DMS79 (cell line): ENCODE data around the gene SLC16A2.
"Not testable (repeated sequence)": the region's sequence is repeated elsewhere in the genome, so short reads cannot be mapped to it uniquely, and the experiment has no call there.

Experiments used
- DNase-seq: peaks from one replicate; lab custom pipeline; 2025; lab: John Stamatoyannopoulos, UW

The SLC16A2 gene

GRCh38 chrX:74506317-74507115, 85.2 kb downstream of the SLC16A2 start:
- DNase-seq: no peak

DNA sequence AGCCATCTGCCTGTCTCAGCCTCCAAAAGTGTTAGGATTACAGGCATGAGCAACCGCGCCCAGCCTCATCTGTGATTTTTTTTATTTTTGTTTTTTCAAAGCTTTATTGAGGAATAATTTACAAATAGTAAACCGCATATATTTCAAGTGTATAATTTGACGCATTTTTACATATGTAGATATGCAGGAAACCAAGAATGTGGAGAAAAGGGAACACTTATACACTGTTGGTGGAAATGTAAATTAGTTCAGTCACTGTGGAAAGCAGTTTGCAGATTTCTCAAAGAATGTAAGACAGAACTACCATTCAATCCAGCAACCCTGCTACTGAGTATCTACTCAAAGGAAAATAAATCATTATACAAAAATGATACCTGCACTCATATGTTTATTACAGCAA, 85.9 kb downstream of the SLC16A2 start:
- no peak for DNase-seq

DNA sequence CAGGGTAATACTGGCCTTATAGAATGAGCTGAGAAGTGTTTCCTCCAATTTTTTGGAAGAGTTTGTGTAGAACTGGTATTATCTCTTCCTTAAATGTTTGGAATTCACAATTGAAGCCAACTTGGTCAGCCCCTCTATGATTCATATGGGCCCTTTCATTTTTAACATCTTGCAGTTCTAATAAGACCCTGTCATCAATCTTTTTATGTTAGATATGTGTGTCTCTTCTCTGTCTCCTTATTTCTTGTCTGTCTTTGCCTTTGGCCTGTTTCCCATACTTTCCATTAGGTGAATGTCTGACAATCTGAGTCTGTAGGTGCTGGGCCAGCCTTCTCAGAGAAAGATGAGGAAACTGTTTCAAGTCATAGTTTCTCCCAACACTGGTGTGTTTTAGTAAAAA, 88.7 kb downstream of the SLC16A2 start:
- no peak for DNase-seq

DNA sequence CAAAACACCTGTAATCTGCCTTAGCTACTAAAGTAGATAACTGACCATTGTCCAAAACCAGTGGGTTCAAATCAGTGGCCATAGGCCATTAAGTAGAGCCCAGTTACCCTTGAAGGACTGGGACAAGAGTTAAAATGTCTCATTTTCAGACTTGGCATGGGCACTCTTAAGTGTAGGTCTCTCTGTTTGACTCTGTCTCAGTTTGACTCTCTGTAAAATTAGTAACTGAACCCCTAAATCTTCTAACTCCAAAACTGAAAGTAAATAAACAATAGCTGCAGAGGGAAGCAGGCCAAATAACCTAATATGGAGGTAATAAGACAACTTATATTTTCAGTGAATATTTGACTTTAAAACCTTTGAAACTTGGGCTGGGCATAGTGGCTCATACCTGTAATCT, 89.1 kb downstream of the SLC16A2 start:
- no peak for DNase-seq

DNA sequence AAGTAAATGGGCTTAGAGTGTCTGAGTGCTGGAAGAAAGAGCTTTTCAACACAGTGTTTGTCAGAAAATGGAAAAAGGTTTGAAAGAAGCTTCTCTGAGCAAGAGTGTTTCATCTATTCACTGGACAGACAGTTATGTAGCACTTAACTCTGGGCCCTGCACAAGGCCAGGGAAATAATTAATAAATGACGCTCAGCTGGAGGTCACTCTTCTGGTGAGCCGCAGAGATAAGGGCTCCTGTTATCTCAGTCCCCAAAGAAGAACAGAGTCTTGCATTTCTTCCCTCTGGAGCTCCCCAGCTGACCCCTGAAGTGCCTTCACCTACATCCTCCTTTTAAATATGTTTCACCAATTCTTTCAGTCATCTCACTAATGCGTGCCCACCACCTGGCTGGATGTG, 90.4 kb downstream of the SLC16A2 start:
- DNase-seq: no peak

- peak; percentile 44 for DNase-seq
Measured at GRCh38 chrX:74514384-74514783, 93.1 kb downstream of the SLC16A2 start.

GRCh38 chrX:74515356-74515755, 94.1 kb downstream of the SLC16A2 start:
- no peak for DNase-seq

DNA sequence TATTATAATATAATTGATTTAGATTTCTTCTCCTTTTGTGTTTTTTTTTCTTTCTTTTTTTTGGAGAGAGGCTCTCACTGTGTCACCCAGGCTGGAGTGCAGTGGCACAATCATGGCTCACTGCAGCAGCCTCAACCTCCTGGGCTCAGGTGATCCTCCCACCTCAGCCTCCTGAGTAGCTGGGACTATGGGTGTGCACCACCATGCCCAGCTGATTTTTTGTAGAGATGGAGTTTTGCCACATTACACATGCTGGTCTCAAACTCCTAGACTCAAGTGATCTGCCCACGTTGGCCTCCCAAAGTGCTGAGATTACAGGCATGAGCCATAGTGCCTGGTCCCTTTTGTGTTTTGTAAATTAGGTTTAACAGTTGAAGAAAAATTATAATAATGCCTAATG, 94.7 kb downstream of the SLC16A2 start:
- not testable (repeated sequence) for DNase-seq

- DNase-seq: no peak
Measured at GRCh38 chrX:74519870-74520269, 98.6 kb downstream of the SLC16A2 start.

DNA sequence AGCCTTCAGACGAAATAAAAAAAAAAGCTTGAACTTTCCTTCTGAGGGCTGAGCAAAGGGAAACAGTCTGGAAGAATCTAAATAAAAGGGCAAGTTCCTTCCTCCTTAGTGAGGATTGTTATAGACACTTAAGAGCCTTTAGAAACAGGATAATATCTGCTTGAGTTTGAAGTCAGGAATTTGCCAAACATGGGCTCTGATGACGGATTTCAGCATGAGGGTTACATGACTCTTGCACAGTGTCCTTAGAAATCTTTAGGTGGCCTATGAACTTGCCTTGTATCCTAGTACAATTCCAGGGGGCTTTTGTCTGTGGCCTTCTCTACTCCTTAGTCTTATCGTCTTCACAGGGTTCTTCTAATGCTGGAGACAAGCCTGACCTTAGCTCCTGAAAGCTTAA, 99.0 kb downstream of the SLC16A2 start:
- no peak for DNase-seq

DNA sequence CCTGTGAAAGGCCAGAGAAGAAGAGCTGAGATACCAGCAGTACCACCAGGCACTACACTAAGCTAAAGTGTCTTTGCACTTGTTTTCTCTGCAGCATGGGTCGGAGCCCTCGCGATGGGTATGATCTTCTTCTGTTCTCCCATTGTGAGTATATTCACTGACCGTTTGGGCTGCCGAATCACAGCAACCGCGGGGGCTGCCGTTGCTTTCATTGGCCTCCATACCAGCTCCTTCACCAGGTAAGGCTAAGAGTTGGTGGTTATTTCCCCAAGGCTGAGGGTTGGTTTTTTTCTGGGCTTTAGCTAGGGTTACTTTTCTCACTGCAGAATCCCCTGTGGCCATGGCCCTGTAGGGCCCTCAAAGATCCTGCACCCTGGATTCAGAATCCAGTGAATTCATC, 99.6 kb downstream of the SLC16A2 start:
- DNase-seq: no peak

- DNase-seq: no peak
Measured at GRCh38 chrX:74521961-74522751, 100.9 kb downstream of the SLC16A2 start.

- no peak for DNase-seq
Measured at GRCh38 chrX:74523224-74523623, 101.9 kb downstream of the SLC16A2 start.

DNA sequence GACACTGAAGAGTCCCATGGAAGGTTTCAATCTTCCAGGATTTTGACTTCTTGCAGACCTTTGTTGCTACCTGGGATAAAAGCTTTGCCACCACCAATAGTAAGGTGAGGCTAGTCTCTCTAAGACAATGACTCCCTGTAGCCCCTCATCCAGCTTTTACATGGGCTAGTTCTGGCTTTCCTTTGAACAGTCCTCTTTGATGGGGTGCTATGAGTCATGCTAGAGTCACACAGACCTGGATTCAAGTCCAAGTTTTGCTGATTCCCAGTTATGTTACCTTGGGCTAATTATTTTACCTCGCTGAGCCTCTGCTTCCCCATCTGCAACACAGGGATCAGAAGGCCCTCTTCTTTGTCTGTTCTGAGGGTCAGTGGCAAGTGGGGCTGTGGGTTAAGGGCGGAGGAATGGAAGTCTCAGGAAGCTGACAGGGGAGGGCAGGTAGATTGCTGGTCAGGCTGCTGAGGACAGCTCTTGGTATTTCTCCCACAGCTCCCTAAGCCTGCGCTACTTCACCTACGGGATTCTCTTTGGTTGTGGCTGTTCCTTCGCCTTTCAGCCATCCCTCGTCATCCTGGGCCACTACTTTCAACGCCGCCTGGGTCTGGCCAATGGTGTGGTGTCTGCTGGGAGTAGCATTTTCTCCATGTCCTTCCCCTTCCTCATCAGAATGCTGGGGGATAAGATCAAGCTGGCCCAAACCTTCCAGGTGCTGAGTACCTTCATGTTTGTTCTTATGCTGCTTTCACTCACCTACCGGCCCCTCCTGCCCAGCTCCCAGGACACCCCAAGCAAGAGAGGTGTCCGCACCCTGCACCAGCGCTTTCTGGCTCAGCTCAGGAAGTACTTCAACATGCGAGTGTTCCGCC, 102.8 kb downstream of the SLC16A2 start:
- DNase-seq: no peak

GRCh38 chrX:74525116-74525515, 103.8 kb downstream of the SLC16A2 start:
- DNase-seq: no peak

DNA sequence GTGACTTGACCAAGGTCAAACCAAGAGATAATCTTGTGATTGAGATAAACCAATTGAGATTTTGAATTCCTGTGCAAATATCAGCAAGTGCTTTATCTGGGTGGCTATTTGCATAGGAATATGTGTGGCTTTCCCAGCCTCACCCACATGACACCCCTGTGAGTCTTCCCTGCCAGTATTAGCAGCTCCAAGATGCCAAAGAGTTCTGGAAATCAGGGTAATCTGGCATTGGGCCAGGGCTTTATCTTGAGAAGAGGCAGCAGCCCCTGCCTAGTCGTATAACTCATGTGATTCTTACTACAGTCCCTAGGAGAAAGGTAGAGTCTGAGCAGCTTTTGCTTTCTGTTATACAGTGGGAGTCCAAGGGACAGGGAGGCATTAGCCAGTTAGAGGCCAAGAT, 105.5 kb downstream of the SLC16A2 start:
- DNase-seq: no peak

GRCh38 chrX:74527350-74527749, 106.1 kb downstream of the SLC16A2 start:
- no peak for DNase-seq

DNA sequence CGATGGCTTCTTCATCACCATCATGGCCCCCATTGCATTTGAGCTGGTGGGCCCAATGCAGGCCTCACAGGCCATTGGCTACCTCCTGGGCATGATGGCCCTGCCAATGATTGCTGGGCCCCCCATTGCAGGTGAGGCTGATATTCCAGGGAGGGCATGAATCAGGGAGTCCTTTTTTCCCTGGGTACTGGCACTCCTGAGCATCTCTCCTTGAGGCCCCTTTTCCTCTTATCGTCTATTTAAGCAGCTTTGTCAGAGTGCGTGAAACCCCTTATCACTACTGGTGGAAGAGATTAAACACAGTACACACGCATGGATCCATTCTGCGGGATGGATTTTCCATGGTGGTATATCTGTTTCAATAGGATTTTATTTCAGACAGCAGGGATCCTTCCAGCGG, 108.0 kb downstream of the SLC16A2 start:
- no peak for DNase-seq

- no peak for DNase-seq
Measured at GRCh38 chrX:74531081-74531480, 109.8 kb downstream of the SLC16A2 start.

GRCh38 chrX:74534569-74535038, 113.3 kb downstream of the SLC16A2 start:
- DNase-seq: no peak

GRCh38 chrX:74535086-74535407, 113.8 kb downstream of the SLC16A2 start:
- no peak for DNase-seq

DNA sequence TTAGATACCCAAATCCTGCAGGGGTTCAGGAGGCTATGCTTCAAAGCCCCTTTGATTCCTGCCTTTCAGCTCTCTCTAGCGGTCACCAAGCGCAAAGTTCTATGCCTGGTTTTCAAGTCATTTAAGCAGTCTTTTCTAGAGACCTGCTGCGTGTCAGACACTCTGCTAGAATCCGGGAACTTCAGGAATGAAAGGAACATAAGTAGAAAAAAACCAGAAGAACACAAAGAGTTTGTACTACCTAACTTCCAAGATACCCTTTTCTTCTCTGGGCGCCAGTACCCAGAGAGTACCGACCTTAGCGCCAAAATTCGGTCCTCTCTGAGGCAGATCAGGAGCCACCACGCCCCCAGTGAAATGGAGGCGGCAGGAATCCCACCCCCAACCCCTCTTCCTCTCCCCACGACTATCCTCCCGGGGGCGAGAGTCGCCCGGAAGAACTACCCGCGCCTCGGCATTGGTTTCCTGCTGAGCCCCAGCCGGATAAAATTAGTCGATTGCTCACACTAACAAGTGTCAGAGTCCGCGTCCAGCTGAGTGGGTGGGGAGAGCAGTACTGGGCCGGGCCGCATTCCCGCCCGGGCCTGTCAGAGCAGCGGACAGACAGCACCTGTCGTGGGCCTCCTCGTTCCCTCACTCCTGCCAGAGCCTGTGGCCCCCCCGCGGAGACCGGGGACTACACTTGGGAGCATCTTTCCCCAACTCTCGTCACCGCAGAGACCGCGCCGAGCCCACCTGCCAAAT, 114.3 kb downstream of the SLC16A2 start:
- peak; percentile 73 for DNase-seq
